22Rv1 (cell line): ENCODE results near the gene TMC8.

ENCODE experiments used
- ZFX ChIP-seq: fragments of 450-650 bp; IDR thresholded peaks from 2 replicates; pipeline ENCODE4 v1.6.1; 2017; ENCODE audit warnings: antibody characterized with exemption, borderline replicate concordance
- TF ChIP-seq, protein P1 (sequence below): fragments of 450-650 bp; IDR thresholded peaks from 2 replicates; pipeline ENCODE4 v1.5.1; 2017; ENCODE audit warnings: mild to moderate bottlenecking

DNA sequence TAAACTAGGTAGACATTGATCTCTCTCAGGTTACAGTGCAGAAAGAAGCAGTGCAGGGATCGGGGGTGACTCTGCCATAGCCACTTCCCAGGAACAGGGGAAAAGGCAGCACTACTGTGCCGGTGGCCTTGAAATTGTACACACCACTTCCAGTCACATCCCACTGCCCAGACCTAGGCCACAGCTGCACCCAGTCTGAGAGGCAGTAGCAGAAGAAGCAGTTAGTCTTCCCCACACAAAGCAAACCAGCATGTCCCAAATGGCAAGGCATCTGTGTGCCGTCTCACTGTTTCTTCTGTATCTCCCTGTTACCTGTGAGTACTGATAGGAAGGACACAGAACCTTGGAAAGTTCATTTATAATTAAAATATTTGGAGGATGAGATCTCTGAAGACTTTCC lies 49.0 kb upstream of the TMC8 start:
- TF ChIP-seq, protein P1, sequence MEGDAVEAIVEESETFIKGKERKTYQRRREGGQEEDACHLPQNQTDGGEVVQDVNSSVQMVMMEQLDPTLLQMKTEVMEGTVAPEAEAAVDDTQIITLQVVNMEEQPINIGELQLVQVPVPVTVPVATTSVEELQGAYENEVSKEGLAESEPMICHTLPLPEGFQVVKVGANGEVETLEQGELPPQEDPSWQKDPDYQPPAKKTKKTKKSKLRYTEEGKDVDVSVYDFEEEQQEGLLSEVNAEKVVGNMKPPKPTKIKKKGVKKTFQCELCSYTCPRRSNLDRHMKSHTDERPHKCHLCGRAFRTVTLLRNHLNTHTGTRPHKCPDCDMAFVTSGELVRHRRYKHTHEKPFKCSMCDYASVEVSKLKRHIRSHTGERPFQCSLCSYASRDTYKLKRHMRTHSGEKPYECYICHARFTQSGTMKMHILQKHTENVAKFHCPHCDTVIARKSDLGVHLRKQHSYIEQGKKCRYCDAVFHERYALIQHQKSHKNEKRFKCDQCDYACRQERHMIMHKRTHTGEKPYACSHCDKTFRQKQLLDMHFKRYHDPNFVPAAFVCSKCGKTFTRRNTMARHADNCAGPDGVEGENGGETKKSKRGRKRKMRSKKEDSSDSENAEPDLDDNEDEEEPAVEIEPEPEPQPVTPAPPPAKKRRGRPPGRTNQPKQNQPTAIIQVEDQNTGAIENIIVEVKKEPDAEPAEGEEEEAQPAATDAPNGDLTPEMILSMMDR, result no peak
- TF ChIP-seq ZFX, result no peak
